Panc1 (cell line): Measurements from ENCODE around the gene GMDS.

Experiments used
- POLR2AphosphoS5 ChIP-seq: IDR thresholded peaks from 2 replicates; pipeline ENCODE4 v1.6.1; 2012; ENCODE audit warnings: mild to moderate bottlenecking, low read depth, low read length, moderate library complexity
- SIN3A ChIP-seq: IDR thresholded peaks from 2 replicates; pipeline ENCODE4 v1.6.1; 2012; ENCODE audit warnings: low read depth, mild to moderate bottlenecking, low read length, moderate library complexity, borderline replicate concordance; ENCODE audit not compliant: insufficient read depth
- TCF7L2 ChIP-seq: IDR thresholded peaks from 2 replicates; pipeline ENCODE4 v1.6.1; 2011; ENCODE audit warnings: mild to moderate bottlenecking, low read depth, low read length, inconsistent platforms
- TF ChIP-seq, protein P1 (sequence below), 2 experiments: IDR thresholded peaks; 2 replicates each; pipeline ENCODE4 v1.6.1; 2011 to 2012; ENCODE audit warnings: low read depth in 2 of 2, control low read depth in 1 of 2, low read length in 1 of 2, mild to moderate bottlenecking in 1 of 2, moderate library complexity in 1 of 2; ENCODE audit not compliant: insufficient read depth in 1 of 2
- TF ChIP-seq, protein P2 (sequence below): fragments of 450-650 bp; IDR thresholded peaks from 2 replicates; pipeline ENCODE4 v1.5.1; 2017; ENCODE audit warnings: mild to moderate bottlenecking

DNA sequence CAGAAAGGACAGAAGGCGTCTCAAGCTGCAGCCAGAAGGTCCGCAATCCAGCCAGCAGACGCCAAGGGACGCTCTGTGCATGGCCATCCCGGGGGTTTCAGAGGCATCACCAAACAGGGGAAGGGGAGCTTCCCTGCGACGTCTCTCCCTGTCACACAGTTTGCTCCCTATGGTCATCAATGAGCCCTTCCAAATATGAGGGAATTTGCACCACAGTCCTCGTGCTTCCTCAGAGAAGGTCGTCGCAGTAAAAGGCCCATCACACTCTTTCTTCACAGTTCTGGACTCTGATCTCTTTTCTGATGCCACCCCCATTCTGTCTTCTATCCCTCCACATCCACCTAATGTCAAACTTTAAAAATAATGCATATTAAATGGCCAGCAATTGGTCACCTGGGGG, 645.9 kb downstream of the GMDS start:
- TF ChIP-seq, protein P1, sequence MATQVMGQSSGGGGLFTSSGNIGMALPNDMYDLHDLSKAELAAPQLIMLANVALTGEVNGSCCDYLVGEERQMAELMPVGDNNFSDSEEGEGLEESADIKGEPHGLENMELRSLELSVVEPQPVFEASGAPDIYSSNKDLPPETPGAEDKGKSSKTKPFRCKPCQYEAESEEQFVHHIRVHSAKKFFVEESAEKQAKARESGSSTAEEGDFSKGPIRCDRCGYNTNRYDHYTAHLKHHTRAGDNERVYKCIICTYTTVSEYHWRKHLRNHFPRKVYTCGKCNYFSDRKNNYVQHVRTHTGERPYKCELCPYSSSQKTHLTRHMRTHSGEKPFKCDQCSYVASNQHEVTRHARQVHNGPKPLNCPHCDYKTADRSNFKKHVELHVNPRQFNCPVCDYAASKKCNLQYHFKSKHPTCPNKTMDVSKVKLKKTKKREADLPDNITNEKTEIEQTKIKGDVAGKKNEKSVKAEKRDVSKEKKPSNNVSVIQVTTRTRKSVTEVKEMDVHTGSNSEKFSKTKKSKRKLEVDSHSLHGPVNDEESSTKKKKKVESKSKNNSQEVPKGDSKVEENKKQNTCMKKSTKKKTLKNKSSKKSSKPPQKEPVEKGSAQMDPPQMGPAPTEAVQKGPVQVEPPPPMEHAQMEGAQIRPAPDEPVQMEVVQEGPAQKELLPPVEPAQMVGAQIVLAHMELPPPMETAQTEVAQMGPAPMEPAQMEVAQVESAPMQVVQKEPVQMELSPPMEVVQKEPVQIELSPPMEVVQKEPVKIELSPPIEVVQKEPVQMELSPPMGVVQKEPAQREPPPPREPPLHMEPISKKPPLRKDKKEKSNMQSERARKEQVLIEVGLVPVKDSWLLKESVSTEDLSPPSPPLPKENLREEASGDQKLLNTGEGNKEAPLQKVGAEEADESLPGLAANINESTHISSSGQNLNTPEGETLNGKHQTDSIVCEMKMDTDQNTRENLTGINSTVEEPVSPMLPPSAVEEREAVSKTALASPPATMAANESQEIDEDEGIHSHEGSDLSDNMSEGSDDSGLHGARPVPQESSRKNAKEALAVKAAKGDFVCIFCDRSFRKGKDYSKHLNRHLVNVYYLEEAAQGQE (IDR thresholded peaks at IDR 0.05; ENCODE audit: insufficient read depth in 1 of 2, low read depth in 2 of 2, low read length in 1 of 2), result no peak
- TF ChIP-seq SIN3A (no peak), POLR2AphosphoS5 (no peak), TCF7L2 (no peak)
- TF ChIP-seq, protein P2, sequence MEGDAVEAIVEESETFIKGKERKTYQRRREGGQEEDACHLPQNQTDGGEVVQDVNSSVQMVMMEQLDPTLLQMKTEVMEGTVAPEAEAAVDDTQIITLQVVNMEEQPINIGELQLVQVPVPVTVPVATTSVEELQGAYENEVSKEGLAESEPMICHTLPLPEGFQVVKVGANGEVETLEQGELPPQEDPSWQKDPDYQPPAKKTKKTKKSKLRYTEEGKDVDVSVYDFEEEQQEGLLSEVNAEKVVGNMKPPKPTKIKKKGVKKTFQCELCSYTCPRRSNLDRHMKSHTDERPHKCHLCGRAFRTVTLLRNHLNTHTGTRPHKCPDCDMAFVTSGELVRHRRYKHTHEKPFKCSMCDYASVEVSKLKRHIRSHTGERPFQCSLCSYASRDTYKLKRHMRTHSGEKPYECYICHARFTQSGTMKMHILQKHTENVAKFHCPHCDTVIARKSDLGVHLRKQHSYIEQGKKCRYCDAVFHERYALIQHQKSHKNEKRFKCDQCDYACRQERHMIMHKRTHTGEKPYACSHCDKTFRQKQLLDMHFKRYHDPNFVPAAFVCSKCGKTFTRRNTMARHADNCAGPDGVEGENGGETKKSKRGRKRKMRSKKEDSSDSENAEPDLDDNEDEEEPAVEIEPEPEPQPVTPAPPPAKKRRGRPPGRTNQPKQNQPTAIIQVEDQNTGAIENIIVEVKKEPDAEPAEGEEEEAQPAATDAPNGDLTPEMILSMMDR, result no peak
